C4-2B (cell line): ENCODE results near the gene AP2S1.

ENCODE experiments used
- ZFX ChIP-seq: fragments of 450-650 bp; IDR thresholded peaks from 2 replicates; pipeline ENCODE4 v1.6.1; 2017
- TF ChIP-seq, protein P1 (sequence below): fragments of 450-650 bp; conservative IDR thresholded peaks from 2 replicates; pipeline ENCODE4 v1.5.1; 2017; ENCODE audit warnings: mild to moderate bottlenecking

DNA sequence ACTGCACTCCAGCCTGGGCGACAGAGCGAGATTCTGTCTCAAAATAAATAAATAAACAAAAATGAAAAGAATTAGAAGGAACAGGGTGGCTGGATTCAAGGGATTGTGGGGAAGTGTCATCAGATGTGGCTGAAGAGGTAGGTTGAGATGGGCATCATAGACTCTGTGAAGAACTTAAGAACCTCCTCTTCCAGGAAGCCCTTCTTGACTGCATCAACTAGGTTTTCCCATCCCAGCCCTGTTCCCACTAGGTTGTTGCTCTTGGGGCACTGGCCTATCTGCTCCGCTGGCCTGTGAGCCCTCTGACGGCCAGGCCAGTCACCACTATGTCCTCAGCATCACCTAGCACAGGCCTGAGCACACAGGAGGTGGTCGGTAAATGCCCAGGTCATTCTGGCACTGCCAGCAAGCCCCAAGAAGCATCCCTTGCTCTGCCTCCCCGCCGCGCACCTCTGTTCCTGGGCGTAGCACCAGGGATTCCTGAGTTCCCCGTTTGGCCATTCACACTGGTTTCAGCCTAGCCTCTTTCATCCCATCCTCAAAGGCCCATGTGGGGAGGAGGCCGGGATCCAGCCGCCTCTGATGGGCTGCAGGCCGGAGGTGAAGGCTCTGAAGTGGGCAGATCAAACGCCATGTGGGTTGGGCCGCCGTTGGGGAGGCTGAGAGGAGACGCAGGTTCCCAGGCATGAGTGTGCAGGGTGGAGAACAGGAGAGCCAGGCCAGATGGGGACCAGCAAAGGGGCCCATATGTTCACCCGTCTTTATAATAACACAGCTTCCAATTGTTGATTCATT is 34.6 kb downstream of the AP2S1 start:
- TF ChIP-seq, protein P1, sequence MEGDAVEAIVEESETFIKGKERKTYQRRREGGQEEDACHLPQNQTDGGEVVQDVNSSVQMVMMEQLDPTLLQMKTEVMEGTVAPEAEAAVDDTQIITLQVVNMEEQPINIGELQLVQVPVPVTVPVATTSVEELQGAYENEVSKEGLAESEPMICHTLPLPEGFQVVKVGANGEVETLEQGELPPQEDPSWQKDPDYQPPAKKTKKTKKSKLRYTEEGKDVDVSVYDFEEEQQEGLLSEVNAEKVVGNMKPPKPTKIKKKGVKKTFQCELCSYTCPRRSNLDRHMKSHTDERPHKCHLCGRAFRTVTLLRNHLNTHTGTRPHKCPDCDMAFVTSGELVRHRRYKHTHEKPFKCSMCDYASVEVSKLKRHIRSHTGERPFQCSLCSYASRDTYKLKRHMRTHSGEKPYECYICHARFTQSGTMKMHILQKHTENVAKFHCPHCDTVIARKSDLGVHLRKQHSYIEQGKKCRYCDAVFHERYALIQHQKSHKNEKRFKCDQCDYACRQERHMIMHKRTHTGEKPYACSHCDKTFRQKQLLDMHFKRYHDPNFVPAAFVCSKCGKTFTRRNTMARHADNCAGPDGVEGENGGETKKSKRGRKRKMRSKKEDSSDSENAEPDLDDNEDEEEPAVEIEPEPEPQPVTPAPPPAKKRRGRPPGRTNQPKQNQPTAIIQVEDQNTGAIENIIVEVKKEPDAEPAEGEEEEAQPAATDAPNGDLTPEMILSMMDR = no peak
- TF ChIP-seq ZFX = no peak
